IMR-90 (cell line): ENCODE measurements around the gene RAD51AP2. TPM values are rescaled to one million over a fixed set of nuclear protein-coding genes. Genes with fewer than 3 reads are reported as not detected.

Source experiments
- ATAC-seq: fragments of 200-7000 bp; cut with Tn5 transposase; 2 replicates; pipeline ENCODE4 v1.9.1; 2020; ENCODE audit warnings: low read depth, mild to moderate bottlenecking, moderate library complexity
- BruUV-seq: library from RNA; stranded (reverse); fragments of 400-500 nt; replicated peaks from 2 replicates; lab custom pipeline; 2021; lab: Mats Ljungman, UMichigan
- CTCF ChIA-PET: fragments of 300-600 bp; formaldehyde crosslinking; extraction: SDS; loops from one replicate; lab custom pipeline; 2021; ENCODE audit warnings: antibody characterized with exemption; lab: Yijun Ruan, JAX
- POLR2A ChIA-PET: fragments of 300-600 bp; sonication (Branson Sonifier 250); formaldehyde crosslinking; loops from one replicate; lab custom pipeline; 2022; ENCODE audit warnings: antibody characterized with exemption; ENCODE audit not compliant: unreplicated experiment; lab: Charles Lee
- DNase-seq: peaks from one replicate; pipeline ENCODE4 v3.0.0; 2013
- H2AFZ ChIP-seq: replicated peaks from 2 replicates; pipeline ENCODE3; 2013; ENCODE audit warnings: low read length, mild to moderate bottlenecking; ENCODE audit not compliant: poor library complexity
- H2AK5ac ChIP-seq: 2 replicates; pipeline ENCODE4 v1.6.1; 2013; ENCODE audit warnings: low read depth, low read length, inconsistent platforms
- H2AK9ac ChIP-seq: replicated peaks from 2 replicates; pipeline ENCODE3; 2013; ENCODE audit warnings: mild to moderate bottlenecking, low read depth, low read length, moderate library complexity; ENCODE audit not compliant: poor library complexity
- H2BK120ac ChIP-seq: 2 replicates; pipeline ENCODE4 v1.6.1; 2013; ENCODE audit warnings: low read depth, low read length, inconsistent platforms
- H2BK15ac ChIP-seq: 3 replicates; pipeline ENCODE4 v1.6.1; 2013; ENCODE audit warnings: low read depth, low read length, inconsistent platforms
- H2BK20ac ChIP-seq: 2 replicates; pipeline ENCODE4 v1.6.1; 2013; ENCODE audit warnings: low read depth, mild to moderate bottlenecking, inconsistent platforms, low read length, moderate library complexity
- H2BK5ac ChIP-seq: 2 replicates; pipeline ENCODE4 v1.6.1; 2013; ENCODE audit warnings: mild to moderate bottlenecking, low read depth, low read length, inconsistent platforms; ENCODE audit not compliant: poor library complexity, severe bottlenecking
- H3K14ac ChIP-seq: replicated peaks from 2 replicates; pipeline ENCODE4 v1.6.1; 2013; ENCODE audit warnings: low read depth, low read length, inconsistent platforms
- H3K18ac ChIP-seq: 2 replicates; pipeline ENCODE4 v1.6.1; 2013; ENCODE audit warnings: low read depth, low read length, control low read depth
- H3K23ac ChIP-seq: 2 replicates; pipeline ENCODE4 v1.6.1; 2013; ENCODE audit warnings: low read depth, low read length, inconsistent platforms
- H3K27ac ChIP-seq: 2 replicates; pipeline ENCODE4 v1.5.1; 2013; ENCODE audit warnings: mild to moderate bottlenecking, control low read depth, low read length; ENCODE audit not compliant: insufficient read depth
- H3K27me3 ChIP-seq: 2 replicates; pipeline ENCODE4 v1.6.1; 2013; ENCODE audit warnings: low read length; ENCODE audit not compliant: control insufficient read depth, insufficient read depth
- H3K36me3 ChIP-seq: 2 replicates; pipeline ENCODE4 v1.6.1; 2013; ENCODE audit warnings: low read length, mixed read lengths; ENCODE audit not compliant: control insufficient read depth, insufficient read depth
- H3K4ac ChIP-seq: 2 replicates; pipeline ENCODE4 v1.6.1; 2013; ENCODE audit warnings: low read depth, low read length, inconsistent platforms
- H3K4me1 ChIP-seq: 2 replicates; pipeline ENCODE4 v1.6.1; 2013; ENCODE audit warnings: low read length, mixed read lengths; ENCODE audit not compliant: control insufficient read depth, insufficient read depth
- H3K4me2 ChIP-seq: 2 replicates; pipeline ENCODE4 v1.6.1; 2013; ENCODE audit warnings: low read depth, mild to moderate bottlenecking, control low read depth, low read length, moderate library complexity
- H3K4me3 ChIP-seq: 2 replicates; pipeline ENCODE4 v1.5.1; 2013; ENCODE audit warnings: low read depth, mild to moderate bottlenecking, control low read depth, low read length, moderate library complexity; ENCODE audit not compliant: insufficient read depth
- H3K56ac ChIP-seq: 2 replicates; pipeline ENCODE4 v1.6.1; 2013; ENCODE audit warnings: low read length, inconsistent platforms; ENCODE audit not compliant: insufficient read depth; ENCODE audit errors: extremely low read depth
- H3K79me1 ChIP-seq, 2 experiments: 2 replicates each; pipeline ENCODE4 v1.6.1; 2013; ENCODE audit warnings: low read length in 2 of 2, inconsistent platforms in 1 of 2, low read depth in 1 of 2
- H3K9ac ChIP-seq: 2 replicates; pipeline ENCODE4 v1.6.1; 2013; ENCODE audit warnings: low read depth, low read length, control low read depth
- H3K9me1 ChIP-seq: 2 replicates; pipeline ENCODE4 v1.6.1; 2013; ENCODE audit warnings: low read length, inconsistent platforms; ENCODE audit not compliant: insufficient read depth
- H3K9me3 ChIP-seq: 2 replicates; pipeline ENCODE4 v1.6.1; 2013; ENCODE audit warnings: low read length; ENCODE audit not compliant: control insufficient read depth, insufficient read depth
- H4K20me1 ChIP-seq: 2 replicates; pipeline ENCODE4 v1.6.1; 2013; ENCODE audit warnings: low read length, inconsistent platforms; ENCODE audit not compliant: insufficient read depth
- H4K5ac ChIP-seq: 2 replicates; pipeline ENCODE4 v1.6.1; 2013; ENCODE audit warnings: mild to moderate bottlenecking, low read depth, low read length, control low read depth
- H4K8ac ChIP-seq, 2 experiments: 2 replicates each; pipeline ENCODE4 v1.6.1; 2013; ENCODE audit warnings: low read depth in 2 of 2, low read length in 2 of 2, control low read depth in 1 of 2, inconsistent platforms in 1 of 2
- H4K91ac ChIP-seq: 2 replicates; pipeline ENCODE4 v1.6.1; 2013; ENCODE audit warnings: low read depth, low read length, inconsistent platforms; ENCODE audit not compliant: insufficient read depth
- BHLHE40 ChIP-seq: fragments of 150-350 bp; IDR thresholded peaks from 2 replicates; pipeline ENCODE4 v1.6.1; 2016; ENCODE audit warnings: mild to moderate bottlenecking, low read depth, low read length
- CEBPB ChIP-seq: IDR thresholded peaks from 2 replicates; pipeline ENCODE4 v1.6.1; 2012; ENCODE audit warnings: low read depth, low read length, improper control_type of control experiment
- CHD1 ChIP-seq: IDR thresholded peaks from 2 replicates; pipeline ENCODE4 v1.6.1; 2012; ENCODE audit warnings: low read depth, low read length, improper control_type of control experiment
- ELK1 ChIP-seq: fragments of 150-350 bp; IDR thresholded peaks from 2 replicates; pipeline ENCODE4 v1.6.1; 2016; ENCODE audit warnings: low read depth, mild to moderate bottlenecking, low read length, moderate library complexity, borderline replicate concordance
- FOS ChIP-seq: fragments of 150-350 bp; IDR thresholded peaks from 2 replicates; pipeline ENCODE4 v1.6.1; 2016; ENCODE audit warnings: low read depth, low read length
- MAFK ChIP-seq: IDR thresholded peaks from 2 replicates; pipeline ENCODE4 v1.6.1; 2012; ENCODE audit warnings: low read depth, low read length, improper control_type of control experiment
- MXI1 ChIP-seq: IDR thresholded peaks from 2 replicates; pipeline ENCODE4 v1.6.1; 2012; ENCODE audit warnings: low read depth, mild to moderate bottlenecking, low read length, moderate library complexity, borderline replicate concordance
- NFE2L2 ChIP-seq: fragments of 150-350 bp; IDR thresholded peaks from 2 replicates; pipeline ENCODE4 v1.6.1; 2016; ENCODE audit warnings: low read depth, mild to moderate bottlenecking, low read length
- POLR2A ChIP-seq: IDR thresholded peaks from 2 replicates; pipeline ENCODE4 v1.6.1; 2012; ENCODE audit warnings: mild to moderate bottlenecking, low read depth, low read length
- RAD21 ChIP-seq: IDR thresholded peaks from 2 replicates; pipeline ENCODE4 v1.6.1; 2012; ENCODE audit warnings: low read length, improper control_type of control experiment
- RCOR1 ChIP-seq: IDR thresholded peaks from 2 replicates; pipeline ENCODE4 v1.6.1; 2012; ENCODE audit warnings: mild to moderate bottlenecking, low read length, improper control_type of control experiment; ENCODE audit not compliant: insufficient replicate concordance
- SMC3 ChIP-seq: fragments of 150-350 bp; IDR thresholded peaks from 2 replicates; pipeline ENCODE4 v1.6.1; 2016; ENCODE audit warnings: low read depth, mild to moderate bottlenecking, antibody characterized with exemption, low read length, moderate library complexity
- WGBS, 2 experiments: methylation state at CpG; one replicate each; pipeline versions ENCODE4 v1.1.5 to v1.1.7; 2013; ENCODE audit warnings: missing lambda C conversion rate in 2 of 2; ENCODE audit not compliant: insufficient read length in 1 of 2; ENCODE audit errors: extremely low coverage in 2 of 2; 5-methylcytosine and 5-hydroxymethylcytosine counted together
- dilution Hi-C: fragments of 300-500 bp; cut with HindIII; formaldehyde crosslinking; loops from one replicate; pipeline ENCODE4 v1.14.3; 2018; ENCODE audit warnings: low sequenced_read_pairs; ENCODE audit not compliant: unreplicated experiment
- in situ Hi-C: fragments of 300-500 bp; cut with MboI; formaldehyde crosslinking; loops from 3 replicates; pipeline ENCODE4 v1.14.3; 2019; ENCODE audit warnings: low sequenced_read_pairs, inconsistent platforms, mixed read lengths
- intact Hi-C: fragments of 100-400 bp; cut with micrococcal nuclease; formaldehyde crosslinking; loops from 2 replicates; pipeline ENCODE4 v1.10.0; 2022
- polyA plus RNA-seq, 3 experiments: library from polyadenylated mRNA; depleted of rRNA; stranded (reverse); fragments of >200 nt; gene quantifications; 2 replicates each; pipeline ENCODE4 v1.2.3, GENCODE V29; 2012; ENCODE audit warnings: low replicate concordance in 1 of 3
- total RNA-seq: library from RNA; depleted of rRNA; stranded (reverse); fragments of >200 nt; gene quantifications from 2 replicates; pipeline ENCODE4 v1.2.3, GENCODE V29; 2012
- TF ChIP-seq, protein P1 (sequence below): fragments of 150-350 bp; IDR thresholded peaks from 2 replicates; pipeline ENCODE4 v1.6.1; 2017; ENCODE audit warnings: mild to moderate bottlenecking, antibody characterized with exemption, low read length, low read depth
- TF ChIP-seq, protein P2 (sequence below): conservative IDR thresholded peaks from 2 replicates; pipeline ENCODE4 v1.5.1; 2012; ENCODE audit warnings: mild to moderate bottlenecking, low read depth, low read length, improper control_type of control experiment

The RAD51AP2 gene
- total and polyA plus RNA-seq, 2 of the 4 experiments (the other 2 are of a cell fraction): not detected

GRCh38 chr2:17545680-17546613, 27.7 kb upstream of the RAD51AP2 start:
- H3K27me3 ChIP-seq: peaks cover 16% of the 10 kb centered on the region
- CTCF ChIA-PET: no interaction called here
- no CpG with 5 or more reads among the region's 5 CpGs for WGBS, 2 experiments
- H3K9me1 ChIP-seq: no peaks in the 10 kb centered on the region
- POLR2A ChIA-PET: no interaction called here
- no peak overlapping the region for H2BK15ac ChIP-seq
- no peak overlapping the region for H3K4me2 ChIP-seq
- dilution Hi-C loops (no loop called here), in situ Hi-C loops (no loop called here), intact Hi-C loops (no loop called here)
- H3K14ac ChIP-seq: no peak overlapping the region
- no peaks in the 10 kb centered on the region for H4K20me1 ChIP-seq
- no peak overlapping the region for H3K27ac ChIP-seq
- ATAC-seq (no peak), DNase-seq (no peak)
- H2AK9ac ChIP-seq: no peak overlapping the region
- no peak overlapping the region for H2BK5ac ChIP-seq
- no peak overlapping the region for H4K91ac ChIP-seq
- no peak overlapping the region for H3K4me3 ChIP-seq
- H2AK5ac ChIP-seq: no peak overlapping the region
- no peak overlapping the region for H3K56ac ChIP-seq
- no peak overlapping the region for H2BK120ac ChIP-seq
- H3K23ac ChIP-seq: no peak overlapping the region
- no peak for TF ChIP-seq ELK1
- TF ChIP-seq RAD21: no peak
- no peak for TF ChIP-seq MAFK
- TF ChIP-seq BHLHE40: no peak
- TF ChIP-seq CEBPB: no peak
- TF ChIP-seq RCOR1: no peak
- TF ChIP-seq SMC3: no peak
- TF ChIP-seq MXI1: no peak
- TF ChIP-seq FOS: no peak
- TF ChIP-seq, protein P1, sequence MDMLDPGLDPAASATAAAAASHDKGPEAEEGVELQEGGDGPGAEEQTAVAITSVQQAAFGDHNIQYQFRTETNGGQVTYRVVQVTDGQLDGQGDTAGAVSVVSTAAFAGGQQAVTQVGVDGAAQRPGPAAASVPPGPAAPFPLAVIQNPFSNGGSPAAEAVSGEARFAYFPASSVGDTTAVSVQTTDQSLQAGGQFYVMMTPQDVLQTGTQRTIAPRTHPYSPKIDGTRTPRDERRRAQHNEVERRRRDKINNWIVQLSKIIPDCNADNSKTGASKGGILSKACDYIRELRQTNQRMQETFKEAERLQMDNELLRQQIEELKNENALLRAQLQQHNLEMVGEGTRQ: no peak
- no peak for TF ChIP-seq CHD1
- TF ChIP-seq NFE2L2: no peak
- no peak for TF ChIP-seq POLR2A
- TF ChIP-seq, protein P2, sequence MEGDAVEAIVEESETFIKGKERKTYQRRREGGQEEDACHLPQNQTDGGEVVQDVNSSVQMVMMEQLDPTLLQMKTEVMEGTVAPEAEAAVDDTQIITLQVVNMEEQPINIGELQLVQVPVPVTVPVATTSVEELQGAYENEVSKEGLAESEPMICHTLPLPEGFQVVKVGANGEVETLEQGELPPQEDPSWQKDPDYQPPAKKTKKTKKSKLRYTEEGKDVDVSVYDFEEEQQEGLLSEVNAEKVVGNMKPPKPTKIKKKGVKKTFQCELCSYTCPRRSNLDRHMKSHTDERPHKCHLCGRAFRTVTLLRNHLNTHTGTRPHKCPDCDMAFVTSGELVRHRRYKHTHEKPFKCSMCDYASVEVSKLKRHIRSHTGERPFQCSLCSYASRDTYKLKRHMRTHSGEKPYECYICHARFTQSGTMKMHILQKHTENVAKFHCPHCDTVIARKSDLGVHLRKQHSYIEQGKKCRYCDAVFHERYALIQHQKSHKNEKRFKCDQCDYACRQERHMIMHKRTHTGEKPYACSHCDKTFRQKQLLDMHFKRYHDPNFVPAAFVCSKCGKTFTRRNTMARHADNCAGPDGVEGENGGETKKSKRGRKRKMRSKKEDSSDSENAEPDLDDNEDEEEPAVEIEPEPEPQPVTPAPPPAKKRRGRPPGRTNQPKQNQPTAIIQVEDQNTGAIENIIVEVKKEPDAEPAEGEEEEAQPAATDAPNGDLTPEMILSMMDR: no peak
- H3K18ac ChIP-seq: no peak overlapping the region
- H2BK20ac ChIP-seq: no peak overlapping the region
- H3K4ac ChIP-seq: no peak overlapping the region
- H4K8ac ChIP-seq: no peak overlapping the region
- no peaks in the 10 kb centered on the region; the same call in 1 of the 2 replicates for H3K4me1 ChIP-seq
- BruUV-seq: no TSS peak
- H3K9ac ChIP-seq: no peak overlapping the region
- no peak overlapping the region for H2AFZ ChIP-seq
- H3K9me3 ChIP-seq: no peaks in the 10 kb centered on the region
- no peak overlapping the region for H4K5ac ChIP-seq
- H3K36me3 ChIP-seq: no peaks in the 10 kb centered on the region
- H3K79me1 ChIP-seq: no peaks in the 10 kb centered on the region
